Stimulated activated CD4-positive, alpha-beta T cell treated with anti-CD3 and anti-CD28 coated beads, Interleukin-4, amount 100 ng/mL, for 24 hours (primary cell): ENCODE data around the gene MAPK7.
A peak's percentile ranks its signal among the peaks of the same experiment; 100 is the strongest.

Source experiments
- DNase-seq: peaks from one replicate; pipeline ENCODE4 v3.0.0-alpha.2; 2020

Gene MAPK7

GRCh38 chr17:19378416-19379360, at the start of gene MAPK7:
Gene MAPK7, plus strand, starts transcription at chr17:19378498. Its CDS starts 403 bp downstream, at chr17:19378901.
- no peak for DNase-seq

DNA sequence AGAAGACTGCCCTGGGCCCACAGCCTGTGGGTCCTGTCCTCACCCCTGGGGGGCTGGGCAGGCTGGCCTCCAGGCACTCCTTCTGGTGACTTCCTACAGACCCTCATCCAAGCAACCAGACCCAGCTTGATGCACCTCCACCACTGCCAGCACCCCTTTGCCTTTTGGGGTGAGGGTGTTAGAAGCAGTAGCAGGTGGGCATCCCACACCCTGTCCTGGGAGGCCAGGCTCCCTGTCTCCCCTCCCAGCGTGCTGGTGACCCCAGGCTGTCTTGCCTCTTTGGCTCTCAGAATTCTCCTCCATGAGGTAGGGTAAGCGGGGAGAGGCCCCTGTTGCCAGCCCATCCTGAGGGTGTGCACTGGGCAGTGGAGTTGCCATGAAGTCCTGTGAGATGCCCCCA, 49.2 kb upstream of the MAPK7 start:
- DNase-seq, result no peak

GRCh38 chr17:19329839-19330238, 48.5 kb upstream of the MAPK7 start:
- no peak for DNase-seq

DNA sequence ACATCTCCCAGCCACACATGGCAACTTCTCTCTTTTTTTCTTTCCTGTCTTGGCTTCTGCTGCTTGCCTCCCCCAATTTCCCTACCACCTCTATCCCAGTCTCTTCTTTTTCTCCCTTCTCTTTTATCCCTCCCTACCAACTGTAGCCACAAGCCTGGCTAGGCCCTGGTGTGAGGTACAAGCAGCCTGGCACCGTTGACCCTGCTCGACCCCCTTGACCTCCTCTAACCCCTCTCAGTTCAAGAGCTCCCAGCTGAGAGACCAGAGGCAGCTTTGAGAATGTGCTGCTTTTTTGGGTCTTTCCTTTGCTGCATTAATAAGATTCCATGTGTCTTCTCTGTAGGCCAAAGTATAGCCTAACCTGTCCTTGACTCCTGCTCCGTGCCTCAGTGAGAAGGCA, 48.0 kb upstream of the MAPK7 start:
- no peak for DNase-seq

GRCh38 chr17:19331134-19331533, 47.2 kb upstream of the MAPK7 start:
- DNase-seq, result no peak

GRCh38 chr17:19331543-19332245, 46.6 kb upstream of the MAPK7 start:
- no peak for DNase-seq

DNA sequence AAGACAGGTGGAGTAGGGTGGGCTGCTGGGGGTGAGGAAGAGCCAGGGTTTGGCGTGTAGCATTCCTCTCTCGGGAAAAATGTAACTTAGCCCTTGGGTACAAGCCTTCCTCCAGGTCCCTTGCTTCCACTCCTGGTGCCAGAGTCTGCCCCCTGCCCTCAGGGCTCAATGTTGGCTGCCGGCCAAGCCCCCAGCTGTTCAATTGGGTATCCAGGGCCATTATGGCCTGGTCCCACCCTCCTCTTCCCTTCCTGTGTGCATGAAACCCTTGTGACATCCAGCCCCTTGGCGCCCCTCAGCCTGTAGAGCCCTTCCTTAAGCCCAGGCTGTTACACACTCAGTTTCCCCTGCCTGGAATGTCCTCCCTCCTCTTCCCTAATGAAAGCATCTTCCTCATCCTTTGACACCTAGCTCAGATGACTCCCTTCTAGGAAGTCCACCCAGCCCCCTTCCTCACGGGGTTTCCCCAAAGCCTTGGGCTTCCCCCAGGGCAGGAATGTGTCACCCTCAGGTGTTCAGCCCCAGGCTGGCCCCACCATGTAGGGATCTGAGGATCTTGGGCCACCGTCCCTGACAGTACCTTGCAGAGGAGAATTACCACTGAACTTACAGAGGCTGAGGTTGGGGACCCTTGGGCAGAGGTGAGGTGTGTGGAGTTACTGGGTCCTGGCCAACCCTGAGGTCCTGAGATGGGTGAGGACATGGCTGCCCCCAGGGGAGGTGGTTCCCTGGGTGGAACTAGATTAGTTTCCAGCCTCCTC, 45.7 kb upstream of the MAPK7 start:
- no peak for DNase-seq

- no peak for DNase-seq
These were observed 45.2 kb upstream of the MAPK7 start for GRCh38 chr17:19333132-19333440.

DNA sequence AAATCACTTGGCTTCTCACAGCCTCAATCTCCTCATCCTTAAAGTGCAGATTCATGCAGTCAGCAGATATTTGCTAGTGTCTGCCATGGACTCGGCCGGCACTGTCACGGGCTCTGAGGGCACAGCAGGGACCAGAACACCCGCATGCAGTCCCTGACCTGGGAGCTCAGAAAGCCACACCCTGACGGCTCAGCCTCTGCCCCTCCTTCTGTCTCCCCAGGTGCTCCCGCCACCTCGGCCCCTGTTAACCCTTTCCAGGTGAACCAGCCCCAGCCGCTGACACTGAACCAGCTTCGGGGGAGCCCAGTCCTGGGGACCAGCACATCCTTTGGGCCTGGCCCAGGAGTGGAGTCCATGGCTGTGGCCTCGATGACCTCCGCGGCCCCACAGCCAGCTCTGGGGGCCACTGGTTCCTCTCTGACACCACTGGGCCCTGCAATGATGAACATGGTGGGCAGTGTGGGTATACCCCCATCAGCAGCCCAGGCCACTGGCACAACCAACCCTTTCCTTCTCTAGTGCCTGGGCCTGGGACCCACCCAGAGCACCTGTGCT, 44.5 kb upstream of the MAPK7 start:
- no peak for DNase-seq

- DNase-seq, result no peak
These were observed 44.0 kb upstream of the MAPK7 start for GRCh38 chr17:19334331-19334730.

GRCh38 chr17:19335951-19336631, 42.2 kb upstream of the MAPK7 start:
- no peak for DNase-seq

- no peak for DNase-seq
These were observed 41.2 kb upstream of the MAPK7 start for GRCh38 chr17:19336938-19337711.

- DNase-seq, result no peak
These were observed 40.6 kb upstream of the MAPK7 start for GRCh38 chr17:19337712-19338023.

- DNase-seq, result peak; percentile 60
These were observed 40.0 kb upstream of the MAPK7 start for GRCh38 chr17:19338031-19338990.

GRCh38 chr17:19339341-19339815, 38.9 kb upstream of the MAPK7 start:
- no peak for DNase-seq

DNA sequence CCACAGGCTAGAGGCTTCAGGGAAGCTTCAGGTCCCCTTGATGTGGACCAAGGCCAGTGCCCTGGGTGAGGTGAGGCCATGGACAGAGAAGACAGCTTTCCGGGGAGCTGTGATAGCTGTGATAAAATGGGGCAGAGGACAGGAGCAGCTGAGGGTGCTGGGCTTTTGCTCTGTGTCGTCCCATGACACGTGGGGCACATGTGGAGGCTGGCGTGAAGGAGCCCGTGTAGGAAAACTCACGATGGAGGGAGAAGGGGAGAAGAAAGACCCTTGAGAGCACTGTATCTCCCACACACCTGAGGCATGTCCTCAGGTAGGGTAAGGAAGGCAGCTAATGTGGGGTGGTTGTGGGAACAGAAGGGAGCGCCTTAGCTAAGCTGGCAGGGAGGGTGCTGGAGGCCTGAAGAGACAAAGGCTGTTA, 37.1 kb upstream of the MAPK7 start:
- DNase-seq, result no peak

- no peak for DNase-seq
These were observed 36.4 kb upstream of the MAPK7 start for GRCh38 chr17:19341641-19342610.

DNA sequence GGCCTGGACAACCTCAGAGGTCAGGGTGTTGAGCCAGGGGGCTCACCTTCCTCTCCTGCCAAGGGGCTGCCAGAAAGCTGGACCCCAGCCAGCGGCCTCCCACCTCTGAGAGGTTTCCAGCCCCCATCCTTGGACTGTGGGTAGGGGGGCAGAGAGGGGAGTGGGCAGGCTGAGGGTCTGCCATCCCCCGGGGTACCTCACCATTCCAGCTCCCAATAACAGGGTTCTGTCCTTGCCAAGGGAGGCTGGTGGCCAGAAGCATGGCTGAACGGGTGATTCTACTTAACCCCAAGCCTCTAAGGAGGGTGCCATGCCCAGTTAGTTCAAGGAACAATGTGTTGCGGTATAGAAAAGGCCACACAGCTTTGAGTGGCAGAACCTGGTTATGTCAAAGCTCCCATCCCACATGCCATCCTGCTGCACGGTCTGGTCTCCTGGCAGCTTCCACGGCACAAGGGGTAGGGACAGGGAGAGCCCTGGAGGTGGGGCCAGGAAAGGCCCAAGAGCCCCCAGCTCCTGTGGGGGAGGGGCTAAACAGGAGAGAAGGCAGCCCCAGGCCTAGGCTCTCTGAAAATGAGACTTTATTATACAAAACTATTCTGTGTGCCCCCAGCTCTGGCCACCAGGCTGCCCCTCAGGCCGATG, 35.6 kb upstream of the MAPK7 start:
- no peak for DNase-seq

GRCh38 chr17:19343256-19343630, 35.1 kb upstream of the MAPK7 start:
- no peak for DNase-seq
